Measurements from ENCODE around the gene CARHSP1. TPM values are rescaled to one million over a fixed set of nuclear protein-coding genes. Genes with fewer than 3 reads are reported as not detected.

CARHSP1 gene
- total and polyA plus RNA-seq, 9 of the 15 experiments (the other 6 are each of a cell fraction or from before 2014, with no cell fraction given), result 5.8 to 114 (median 41.1) TPM

- no TSS peak for BruUV-seq (replicated peaks)
- Histone ChIP-seq H3K9me3 (replicated peaks; ENCODE audit: control insufficient read depth, insufficient read depth, low read depth, low read length) (no peaks in the 10 kb centered on the region), H3K4me3 (no peak overlapping the region), H3K4me1 (replicated peaks in 1 of 2; ENCODE audit: control insufficient read depth in 2 of 2, insufficient read depth in 2 of 2, low read length in 2 of 2) (no peaks in the 10 kb centered on the region), H3K36me3 (ENCODE audit: control insufficient read depth, insufficient read depth, low read length) (peaks cover 82% of the 10 kb centered on the region), H3K9ac (ENCODE audit: insufficient read depth in 1 of 2, low read depth in 2 of 2, low read length in 2 of 2) (no peak overlapping the region), H3K27me3 (ENCODE audit: control insufficient read depth in 2 of 2, insufficient read depth in 2 of 2, low read length in 2 of 2) (no peaks in the 10 kb centered on the region), H3K4me2 (ENCODE audit: insufficient read depth, low read length) (no peak overlapping the region), H3K9me1 (ENCODE audit: control insufficient read depth, insufficient read depth, low read length) (no peaks in the 10 kb centered on the region), H2AFZ (ENCODE audit: low read depth, low read length) (no peak overlapping the region), H3K27ac (ENCODE audit: extremely low read depth, low read depth, low read length) (no peak overlapping the region), H4K20me1 (replicated peaks; ENCODE audit: control insufficient read depth, insufficient read depth, low read length) (no peaks in the 10 kb centered on the region), H3K79me2 (ENCODE audit: control insufficient read depth, insufficient read depth, low read length) (no peaks in the 10 kb centered on the region)
- 96% methylated on average over 3 of the region's 3 CpGs for WGBS (ENCODE audit: insufficient coverage, low coverage, missing lambda C conversion rate)
- ATAC-seq, result no peak
- POLR2A ChIA-PET, result interaction anchor here (0.5 to 0.9 kb wide), 4 partner anchors 9 to 1125 kb away, joined by 3 read pairs; no protein-coding TSS in a partner anchor
- CTCF ChIA-PET (ENCODE audit: low intra/inter-chr PET ratio), result no interaction called here
- DNase-seq (ENCODE audit: extremely low read depth in 1 of 4, low spot score in 3 of 4), result no peak
- FAIRE-seq, result no peak
- TF ChIP-seq, protein P1, sequence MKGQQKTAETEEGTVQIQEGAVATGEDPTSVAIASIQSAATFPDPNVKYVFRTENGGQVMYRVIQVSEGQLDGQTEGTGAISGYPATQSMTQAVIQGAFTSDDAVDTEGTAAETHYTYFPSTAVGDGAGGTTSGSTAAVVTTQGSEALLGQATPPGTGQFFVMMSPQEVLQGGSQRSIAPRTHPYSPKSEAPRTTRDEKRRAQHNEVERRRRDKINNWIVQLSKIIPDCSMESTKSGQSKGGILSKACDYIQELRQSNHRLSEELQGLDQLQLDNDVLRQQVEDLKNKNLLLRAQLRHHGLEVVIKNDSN (CRISPR knock-in tag; IDR thresholded peaks at IDR 0.05), result no peak
- TF ChIP-seq ZNF217 (CRISPR knock-in tag; IDR thresholded peaks at IDR 0.05) (no peak), HOXB6 (CRISPR knock-in tag; IDR thresholded peaks at IDR 0.05; ENCODE audit: borderline replicate concordance) (no peak), CREB1 (IDR thresholded peaks at IDR 0.05) (no peak), CREB1 (CRISPR knock-in tag; IDR thresholded peaks at IDR 0.05) (no peak), DIDO1 (tag; IDR thresholded peaks at IDR 0.05; ENCODE audit: low read depth) (no peak), ZFP1 (CRISPR knock-in tag; IDR thresholded peaks at IDR 0.05) (no peak), CSDE1 (IDR thresholded peaks at IDR 0.05) (no peak), UBTF (IDR thresholded peaks at IDR 0.05; ENCODE audit: borderline replicate concordance in 1 of 2, low read depth in 2 of 2, low read length in 2 of 2) (no peak), ZBTB17 (CRISPR knock-in tag; IDR thresholded peaks at IDR 0.05) (no peak), ZSCAN29 (IDR thresholded peaks at IDR 0.05) (no peak), ZNF583 (CRISPR knock-in tag; IDR thresholded peaks at IDR 0.05) (no peak), PHB (CRISPR knock-in tag; IDR thresholded peaks at IDR 0.05) (no peak)
- in situ Hi-C loops (cut with MboI) (no loop called here), intact Hi-C loops (cut with micrococcal nuclease) (no loop called here)
Observed at GRCh38 chr16:8822403-8822802, 46.4 kb downstream of the CARHSP1 start.

Data from K562 (cell line).